ENCODE data around the gene FRMD1.

GRCh38 chr6:168049706-168050224, 29.2 kb downstream of the FRMD1 start:
- TF ChIP-seq CTCF (IDR thresholded peaks at IDR 0.05) (no peak), ELF4 (CRISPR knock-in tag; IDR thresholded peaks at IDR 0.05; ENCODE audit: low read depth) (no peak), NR3C1 (CRISPR knock-in tag; conservative IDR thresholded peaks at IDR 0.05; ENCODE audit: low read depth) (no peak), IRF2 (CRISPR knock-in tag; IDR thresholded peaks at IDR 0.05; ENCODE audit: borderline replicate concordance, low read depth) (no peak), TEAD1 (CRISPR knock-in tag; IDR thresholded peaks at IDR 0.05) (no peak), ATF2 (CRISPR knock-in tag; IDR thresholded peaks at IDR 0.05; ENCODE audit: borderline replicate concordance, low read depth) (no peak), JUN (CRISPR knock-in tag; IDR thresholded peaks at IDR 0.05) (no peak), NFYB (CRISPR knock-in tag; conservative IDR thresholded peaks at IDR 0.05; ENCODE audit: low read depth) (no peak), CREM (CRISPR knock-in tag; IDR thresholded peaks at IDR 0.05) (no peak), SP1 (CRISPR knock-in tag; conservative IDR thresholded peaks at IDR 0.05) (no peak)
